Pancreas (tissue), 10 donors: Measurements from ENCODE around the gene IRF2BP2. TPM values are rescaled to one million over a fixed set of nuclear protein-coding genes. Genes with fewer than 3 reads are reported as not detected.

Source experiments
- ATAC-seq, 4 donors: fragments of 200-7000 bp; cut with Tn5 transposase; one replicate each; pipeline versions ENCODE4 v1.8.0 to v1.9.1; 2020; ENCODE audit warnings: mild to moderate bottlenecking in 4 of 4, moderate library complexity in 4 of 4
- DNase-seq, 6 donors: peaks; one replicate each; pipeline ENCODE4 v3.0.0-alpha.2; 2020
- FAIRE-seq: peaks from 2 replicates; lab custom pipeline; 2012; peaks lifted over from hg19 to GRCh38; lab: Jason Lieb, UNC
- H3K27ac ChIP-seq, 4 donors: fragments of 200-600 bp; sonication (generic); 1 replicate in 3 of 4; 2 replicates in 1 of 4; pipeline versions ENCODE4 v1.5.0 to v1.8.0; 2020
- H3K27me3 ChIP-seq, 4 donors: fragments of 200-600 bp; one replicate each; pipeline ENCODE4 v1.8.0; 2021
- H3K36me3 ChIP-seq, 3 donors: fragments of 200-600 bp; sonication (generic) in 1 of 3; one replicate each; pipeline versions ENCODE4 v1.5.0 to v1.8.0; 2020 to 2021
- H3K4me1 ChIP-seq, 3 donors: fragments of 200-600 bp; one replicate each; pipeline ENCODE4 v1.8.0; 2021
- H3K4me3 ChIP-seq, 4 donors: fragments of 200-600 bp; sonication (generic) in 2 of 4; one replicate each; pipeline versions ENCODE4 v1.5.0 to v1.8.0; 2020 to 2021
- H3K9me3 ChIP-seq, 4 donors: fragments of 200-600 bp; one replicate each; pipeline ENCODE4 v1.8.0; 2021
- WGBS, 2 donors: extraction: QIAGEN DNeasy Blood & Tissue Kit; methylation state at CpG; one replicate each; pipeline ENCODE4 v1.1.7; 2013; 5-methylcytosine and 5-hydroxymethylcytosine counted together
- intact Hi-C, 3 donors: fragments of 100-400 bp; cut with DNase I; formaldehyde crosslinking; loops; one replicate each; pipeline versions ENCODE4 v1.11.1 to v1.14.2; 2022
- polyA plus RNA-seq, 2 donors: library from polyadenylated mRNA; stranded (reverse); fragments of 200-250 nt; gene quantifications; one replicate each; pipeline ENCODE4 v1.2.3, GENCODE V29; 2013
- total RNA-seq, 6 donors: library from RNA; stranded (reverse); fragmentation: NEBNext Ultra II Directional in 4 of 6; extraction: Animal tissue kit (Norgen Biotek cat#: 25700) in 4 of 6; gene quantifications; one replicate each; pipeline versions ENCODE4 v1.2.1 to v1.2.4, GENCODE V29; 2021 to 2023
- TF ChIP-seq, protein P1 (sequence below), 4 donors: fragments of 200-600 bp; sonication (generic) in 3 of 4; IDR thresholded peaks; one replicate each; pipeline versions ENCODE4 v1.5.0 to v1.8.0; 2021; ENCODE audit warnings: antibody characterized with exemption in 4 of 4
- donor health status: healthy with polysubstance abuse.
- donor health status: DM: no; HTN: no; CAD: no; lungs with moderate emphysema.
- donor health status: DM: no; HTN: no; CAD: no.
- donor health status: control.
- donor health status: control.
- donor health status: Bipolar disorder and iron deficiency.
- donor health status: DM: yes; HTN: yes; CAD: no.
- donor health status: DM: no; HTN: no; CAD: no.
- donor health status: DM: no; HTN: no; CAD: no.
- donor health status: DM: yes; HTN: yes; CAD: no.

IRF2BP2 gene
- total and polyA plus RNA-seq, 8 donors, result 47.0 to 95.6 (median 57.7) TPM

- Histone ChIP-seq H3K36me3 (peaks cover 0 to 4% (median 0%) of the 10 kb centered on the region in 3 donors), H3K4me1 (peaks cover 45 to 60% (median 59%) of the 10 kb centered on the region in 3 donors), H3K27me3 (no peaks in the 10 kb centered on the region), H3K4me3 (peak overlapping the region in 2 of 4 donors; percentile 27 to 52), H3K27ac (peak overlapping the region; percentile 99 to 100 (median 100)), H3K9me3 (no peaks in the 10 kb centered on the region)
- WGBS, 2 donors, result 11 to 16% methylated on average over 12 of the region's 12 CpGs
- TF ChIP-seq, protein P1, sequence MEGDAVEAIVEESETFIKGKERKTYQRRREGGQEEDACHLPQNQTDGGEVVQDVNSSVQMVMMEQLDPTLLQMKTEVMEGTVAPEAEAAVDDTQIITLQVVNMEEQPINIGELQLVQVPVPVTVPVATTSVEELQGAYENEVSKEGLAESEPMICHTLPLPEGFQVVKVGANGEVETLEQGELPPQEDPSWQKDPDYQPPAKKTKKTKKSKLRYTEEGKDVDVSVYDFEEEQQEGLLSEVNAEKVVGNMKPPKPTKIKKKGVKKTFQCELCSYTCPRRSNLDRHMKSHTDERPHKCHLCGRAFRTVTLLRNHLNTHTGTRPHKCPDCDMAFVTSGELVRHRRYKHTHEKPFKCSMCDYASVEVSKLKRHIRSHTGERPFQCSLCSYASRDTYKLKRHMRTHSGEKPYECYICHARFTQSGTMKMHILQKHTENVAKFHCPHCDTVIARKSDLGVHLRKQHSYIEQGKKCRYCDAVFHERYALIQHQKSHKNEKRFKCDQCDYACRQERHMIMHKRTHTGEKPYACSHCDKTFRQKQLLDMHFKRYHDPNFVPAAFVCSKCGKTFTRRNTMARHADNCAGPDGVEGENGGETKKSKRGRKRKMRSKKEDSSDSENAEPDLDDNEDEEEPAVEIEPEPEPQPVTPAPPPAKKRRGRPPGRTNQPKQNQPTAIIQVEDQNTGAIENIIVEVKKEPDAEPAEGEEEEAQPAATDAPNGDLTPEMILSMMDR (IDR thresholded peaks at IDR 0.05), result no peak
- peak in 2 of 4 donors; percentile 4 to 6 for ATAC-seq
- FAIRE-seq, result no peak
- DNase-seq, result no peak
- intact Hi-C loops, result loop anchor here in 1 of 3 donors (5.0 kb wide), 1 partner anchor 349 kb away; no protein-coding TSS in a partner anchor
These were observed 3.3 kb upstream of the IRF2BP2 start for GRCh38 chr1:234613128-234613875.

DNA sequence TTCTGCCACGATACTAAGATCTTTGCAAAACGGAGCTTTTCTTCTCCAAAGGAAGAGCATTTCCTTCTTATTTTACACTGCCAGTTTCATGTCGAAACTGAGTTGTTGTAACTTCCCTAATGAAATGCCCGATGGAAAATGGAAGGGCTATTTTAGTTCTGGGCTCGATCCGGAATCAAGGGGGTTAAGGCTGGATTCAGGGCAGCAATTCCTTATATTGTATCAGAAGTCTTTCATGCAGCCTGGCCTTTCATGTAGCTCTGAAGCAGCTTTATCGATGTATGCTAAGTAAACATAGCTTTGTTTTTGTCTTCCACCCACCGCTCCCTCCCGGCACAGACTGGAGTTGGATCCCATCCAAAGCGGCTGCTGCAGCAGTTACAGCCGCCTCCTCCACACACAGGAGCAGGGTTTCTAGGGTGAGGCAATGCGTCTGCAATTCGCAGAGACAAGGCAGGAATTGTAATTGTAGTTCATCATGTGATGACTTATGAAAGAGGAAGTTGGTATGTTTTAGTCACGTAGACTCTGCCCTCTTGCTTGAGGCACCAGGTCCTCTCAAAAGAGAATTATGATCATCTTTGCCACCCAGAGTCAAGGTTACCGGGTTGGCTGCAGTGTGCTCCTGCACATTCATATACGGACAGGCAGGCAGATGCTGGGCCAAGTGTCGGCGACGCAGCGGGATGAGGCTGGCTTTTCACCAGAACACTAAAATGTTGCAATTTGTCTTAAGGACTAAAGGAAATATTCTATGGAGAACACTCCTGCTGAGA lies 2.6 kb upstream of the IRF2BP2 start:
- peak; percentile 41 to 66 (median 51) for ATAC-seq
- peaks cover 0 to 8% (median 0%) of the 10 kb centered on the region in 3 donors for H3K36me3 ChIP-seq
- H3K4me3 ChIP-seq, result peak overlapping the region in 2 of 4 donors; percentile 27 to 52
- no peaks in the 10 kb centered on the region for H3K9me3 ChIP-seq
- WGBS, 2 donors, result 1 to 2% methylated on average over 20 of the region's 20 CpGs
- peak; percentile 34 for FAIRE-seq
- H3K27me3 ChIP-seq, result no peaks in the 10 kb centered on the region
- DNase-seq, result peak; percentile 84 to 95 (median 93)
- H3K27ac ChIP-seq, result peak overlapping the region; percentile 99 to 100 (median 100)
- H3K4me1 ChIP-seq, result peaks cover 38 to 52% (median 52%) of the 10 kb centered on the region in 3 donors
- TF ChIP-seq, protein P1 (IDR thresholded peaks at IDR 0.05), result no peak
- intact Hi-C loops, result loop anchor here in 1 of 3 donors (5.0 kb wide), 1 partner anchor 350 kb away; no protein-coding TSS in a partner anchor

GRCh38 chr1:234611847-234612351 lies 1.9 kb upstream of the IRF2BP2 start:
- DNase-seq, result peak; percentile 53 to 69 (median 61)
- Histone ChIP-seq H3K36me3 (peaks cover 0 to 14% (median 5%) of the 10 kb centered on the region in 3 donors), H3K4me3 (peak overlapping the region in 1 of 4 donors; percentile 52), H3K4me1 (peaks cover 31 to 47% (median 46%) of the 10 kb centered on the region in 3 donors), H3K27ac (peak overlapping the region; percentile 99 to 100 (median 100)), H3K27me3 (no peaks in the 10 kb centered on the region), H3K9me3 (no peaks in the 10 kb centered on the region)
- intact Hi-C loops, result loop anchor here in 1 of 3 donors (5.0 kb wide), 1 partner anchor 350 kb away; no protein-coding TSS in a partner anchor
- WGBS, 2 donors, result 29 to 30% methylated on average over 7 of the region's 7 CpGs
- TF ChIP-seq, protein P1 (IDR thresholded peaks at IDR 0.05), result no peak
- ATAC-seq, result peak in 2 of 4 donors; percentile 0 to 3
- FAIRE-seq, result no peak

DNA sequence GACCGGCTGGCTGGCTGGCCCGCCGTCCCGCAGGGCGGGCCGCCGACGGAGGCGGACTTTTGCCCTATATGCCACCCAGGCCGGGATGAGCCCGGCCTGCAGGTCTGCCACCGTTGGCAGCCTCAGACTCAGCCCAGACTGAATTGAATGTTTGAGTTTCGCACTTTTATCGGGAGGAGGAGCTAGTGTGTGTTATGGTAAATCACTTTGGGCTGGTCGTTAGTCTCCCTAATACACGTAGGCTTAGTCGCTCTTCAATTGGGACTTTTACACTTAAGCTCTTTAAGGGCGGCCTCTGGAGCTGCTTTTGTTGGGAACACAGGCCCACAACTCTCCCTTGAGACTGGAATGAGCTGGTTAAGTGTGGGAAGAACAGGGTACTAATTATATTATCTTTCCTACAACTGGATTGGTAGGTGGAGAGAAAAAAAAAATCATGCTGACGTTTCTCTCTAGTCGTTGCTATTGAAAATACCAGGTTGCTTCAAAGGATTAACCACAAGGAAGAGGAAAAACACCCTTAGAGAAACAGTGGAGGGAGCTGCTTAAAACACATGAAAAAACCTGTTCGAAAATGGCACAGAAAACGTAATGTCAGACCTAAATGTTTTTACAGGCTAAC lies 1.4 kb upstream of the IRF2BP2 start:
- DNase-seq (no peak), FAIRE-seq (no peak), ATAC-seq (peak; percentile 31 to 57 (median 38))
- intact Hi-C loops, result loop anchor here in 1 of 3 donors (5.0 kb wide), 1 partner anchor 351 kb away; no protein-coding TSS in a partner anchor
- H3K9me3 ChIP-seq, result no peaks in the 10 kb centered on the region
- WGBS, 2 donors, result 1% methylated on average over 17 to 22 of the region's 22 CpGs
- peaks cover 0 to 17% (median 10%) of the 10 kb centered on the region in 3 donors for H3K36me3 ChIP-seq
- peak overlapping the region in 2 of 4 donors; percentile 52 to 96 for H3K4me3 ChIP-seq
- H3K4me1 ChIP-seq, result peaks cover 29 to 41% (median 40%) of the 10 kb centered on the region in 3 donors
- TF ChIP-seq, protein P1 (IDR thresholded peaks at IDR 0.05), result no peak
- H3K27me3 ChIP-seq, result no peaks in the 10 kb centered on the region
- H3K27ac ChIP-seq, result peak overlapping the region; percentile 99 to 100 (median 100)
